A549 (cell line): ENCODE measurements around the gene INSYN1. TPM values are rescaled to one million over a fixed set of nuclear protein-coding genes. Genes with fewer than 3 reads are reported as not detected.

Source experiments
- ATAC-seq, 2 experiments: fragments of 200-7000 bp in 1 of 2; fragments of >200 bp in 1 of 2; cut with Nextera tagmentation in 1 of 2; cut with Tn5 transposase in 1 of 2; 3 replicates each; pipeline versions ENCODE4 v1.8.0 to v1.9.1; 2018 to 2020; ENCODE audit warnings: mild to moderate bottlenecking in 1 of 2, moderate library complexity in 1 of 2
- CTCF ChIA-PET: fragments of 300-600 bp; sonication (Branson Sonifier 250); formaldehyde crosslinking; extraction: SDS; loops from one replicate; lab custom pipeline; 2021; ENCODE audit warnings: antibody characterized with exemption, inconsistent platforms; lab: Yijun Ruan, JAX
- POLR2A ChIA-PET: fragments of 350-600 bp; formaldehyde crosslinking; extraction: SDS; loops from one replicate; lab custom pipeline; 2021; ENCODE audit warnings: antibody characterized with exemption, inconsistent platforms; lab: Yijun Ruan, JAX
- DNase-seq, 2 experiments: peaks; one replicate each; pipeline versions ENCODE4 v3.0.0 to v3.0.0-alpha.2; 2011 to 2016; ENCODE audit warnings: low read depth in 1 of 2, low spot score in 1 of 2
- FAIRE-seq: peaks from 2 replicates; lab custom pipeline; 2011; peaks lifted over from hg19 to GRCh38; lab: Jason Lieb, UNC
- H3K27ac ChIP-seq, 2 experiments: fragments of >200 bp; sonication (Bioruptor Twin); formaldehyde crosslinking; 3 replicates each; pipeline ENCODE4 v1.5.1; 2016 to 2017
- H3K4me1 ChIP-seq: fragments of >200 bp; sonication (Bioruptor Twin); formaldehyde crosslinking; 3 replicates; pipeline ENCODE4 v1.6.1; 2016
- H3K4me2 ChIP-seq: fragments of >200 bp; sonication (Bioruptor Twin); formaldehyde crosslinking; 3 replicates; pipeline ENCODE4 v1.6.1; 2016
- H3K4me3 ChIP-seq: fragments of >200 bp; sonication (Bioruptor Twin); formaldehyde crosslinking; 3 replicates; pipeline ENCODE4 v1.5.1; 2016
- H3K9me3 ChIP-seq: fragments of >200 bp; sonication (Bioruptor Twin); formaldehyde crosslinking; 3 replicates; pipeline ENCODE4 v1.6.1; 2016
- CBX2 ChIP-seq: fragments of 200-600 bp; sonication (generic); IDR thresholded peaks from 2 replicates; pipeline ENCODE4 v1.6.1; 2016; ENCODE audit warnings: low read depth, mild to moderate bottlenecking, borderline replicate concordance
- ESRRA ChIP-seq: fragments of 150-350 bp; IDR thresholded peaks from 2 replicates; pipeline ENCODE4 v1.6.1; 2014; ENCODE audit warnings: mild to moderate bottlenecking, low read length, borderline replicate concordance
- FOSL2 ChIP-seq, 2 experiments: fragments of 450-650 bp in 1 of 2; fragments of >200 bp in 1 of 2; sonication (Bioruptor Twin) in 1 of 2; formaldehyde crosslinking; IDR thresholded peaks; 2 replicates each; pipeline versions ENCODE4 v1.5.0 to v1.6.1; 2016 to 2020; ENCODE audit warnings: mild to moderate bottlenecking in 1 of 2, moderate library complexity in 1 of 2
- HOXB5 ChIP-seq: fragments of 250-450 bp; sonication (Bioruptor Pico); IDR thresholded peaks from 2 replicates; pipeline ENCODE4 v1.5.0; 2020; ENCODE audit warnings: mild to moderate bottlenecking, moderate library complexity
- JUNB ChIP-seq: fragments of >200 bp; sonication (Bioruptor Twin); formaldehyde crosslinking; IDR thresholded peaks from 2 replicates; pipeline ENCODE4 v1.6.1; 2016
- NFE2L2 ChIP-seq: fragments of 150-350 bp; conservative IDR thresholded peaks from 2 replicates; pipeline ENCODE4 v1.6.1; 2014; ENCODE audit warnings: low read length
- NPAS2 ChIP-seq: fragments of 250-450 bp; sonication (Bioruptor Pico); IDR thresholded peaks from 2 replicates; pipeline ENCODE4 v1.8.0; 2022; ENCODE audit warnings: mild to moderate bottlenecking, moderate library complexity, borderline replicate concordance
- RAD21 ChIP-seq, 2 experiments: fragments of >200 bp in 1 of 2; sonication (Bioruptor Twin) in 1 of 2; formaldehyde crosslinking in 1 of 2; IDR thresholded peaks in 1 of 2; conservative IDR thresholded peaks in 1 of 2; 2 replicates in 1 of 2; 3 replicates in 1 of 2; pipeline ENCODE4 v1.6.1; 2012 to 2018; ENCODE audit warnings: inconsistent platforms in 1 of 2
- RARB ChIP-seq: fragments of 250-450 bp; sonication (Bioruptor Pico); IDR thresholded peaks from 2 replicates; pipeline ENCODE4 v1.8.0; 2021; ENCODE audit warnings: mild to moderate bottlenecking, moderate library complexity
- RCOR1 ChIP-seq: fragments of 150-350 bp; IDR thresholded peaks from 2 replicates; pipeline ENCODE4 v1.6.1; 2014; ENCODE audit warnings: antibody characterized with exemption, low read length, low read depth
- SMC3 ChIP-seq: fragments of >200 bp; sonication (Bioruptor Twin); formaldehyde crosslinking; IDR thresholded peaks from 3 replicates; pipeline ENCODE4 v1.6.1; 2018; ENCODE audit warnings: inconsistent platforms
- TP53 ChIP-seq: fragments of 250-450 bp; sonication (Bioruptor Pico); IDR thresholded peaks from 2 replicates; pipeline ENCODE4 v1.5.0; 2021; ENCODE audit warnings: mild to moderate bottlenecking, moderate library complexity
- ZNF302 ChIP-seq: fragments of 250-450 bp; sonication (Bioruptor Pico); IDR thresholded peaks from 2 replicates; pipeline ENCODE4 v1.9.0; 2021; ENCODE audit warnings: inconsistent platforms, mild to moderate bottlenecking, moderate library complexity
- WGBS: methylation state at CpG from one replicate; pipeline ENCODE4 v1.1.6; 2017; ENCODE audit errors: missing lambda C conversion rate; 5-methylcytosine and 5-hydroxymethylcytosine counted together
- polyA plus RNA-seq, 4 experiments: library from polyadenylated mRNA; depleted of rRNA in 3 of 4; stranded (reverse); fragments of >200 nt; fragmentation: RNase III in 1 of 4; extraction: RNeasy Plus Mini Kit Qiagen cat#74134 plus additional on column Dnase treatment in 1 of 4; gene quantifications; 2 replicates in 3 of 4; 3 replicates in 1 of 4; pipeline ENCODE4 v1.2.3, GENCODE V29; 2011 to 2017
- TF ChIP-seq, protein P1 (sequence below): fragments of 250-450 bp; sonication (Bioruptor Pico); IDR thresholded peaks from 2 replicates; pipeline ENCODE4 v1.5.0; 2021; ENCODE audit warnings: mild to moderate bottlenecking, moderate library complexity, borderline replicate concordance
- TF ChIP-seq, protein P2 (sequence below): fragments of 250-450 bp; sonication (Bioruptor Pico); IDR thresholded peaks from 2 replicates; pipeline ENCODE4 v1.5.0; 2020; ENCODE audit warnings: low read depth, mild to moderate bottlenecking, moderate library complexity
- TF ChIP-seq, protein P3 (sequence below): fragments of 200-600 bp; sonication (generic); IDR thresholded peaks from 2 replicates; pipeline ENCODE4 v1.6.1; 2016; ENCODE audit warnings: antibody characterized with exemption, mild to moderate bottlenecking, moderate library complexity
- TF ChIP-seq, protein P4 (sequence below): IDR thresholded peaks from 2 replicates; pipeline ENCODE4 v1.6.1; 2012
- TF ChIP-seq, protein P5 (sequence below): IDR thresholded peaks from 2 replicates; pipeline ENCODE4 v1.6.1; 2012; ENCODE audit warnings: low read depth, borderline replicate concordance

Gene INSYN1
- polyA plus RNA-seq, 2 of the 4 experiments (the other 2 are of a cell fraction): 0.54 to 1.9 TPM

DNA sequence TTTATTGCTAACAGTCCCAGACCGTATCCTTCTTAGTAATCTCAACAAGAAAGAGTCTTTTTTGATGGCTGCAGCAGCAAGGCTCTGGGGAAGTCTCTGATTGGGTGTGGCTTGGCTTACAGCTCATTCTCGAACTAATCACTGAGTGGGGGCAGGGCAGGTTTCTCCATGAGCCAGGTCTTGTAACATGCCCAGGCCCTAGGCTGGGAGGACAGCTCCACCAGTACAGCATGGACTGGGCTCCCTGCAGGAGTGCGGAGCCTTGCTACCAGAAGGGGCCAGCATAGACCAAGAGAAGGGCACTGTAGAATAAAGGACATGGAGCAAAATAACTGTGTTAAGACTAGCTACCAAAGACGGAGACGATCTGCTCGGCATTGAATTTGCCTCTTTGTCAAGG, 61.8 kb downstream of the INSYN1 start (continued):
- TF ChIP-seq, protein P1, sequence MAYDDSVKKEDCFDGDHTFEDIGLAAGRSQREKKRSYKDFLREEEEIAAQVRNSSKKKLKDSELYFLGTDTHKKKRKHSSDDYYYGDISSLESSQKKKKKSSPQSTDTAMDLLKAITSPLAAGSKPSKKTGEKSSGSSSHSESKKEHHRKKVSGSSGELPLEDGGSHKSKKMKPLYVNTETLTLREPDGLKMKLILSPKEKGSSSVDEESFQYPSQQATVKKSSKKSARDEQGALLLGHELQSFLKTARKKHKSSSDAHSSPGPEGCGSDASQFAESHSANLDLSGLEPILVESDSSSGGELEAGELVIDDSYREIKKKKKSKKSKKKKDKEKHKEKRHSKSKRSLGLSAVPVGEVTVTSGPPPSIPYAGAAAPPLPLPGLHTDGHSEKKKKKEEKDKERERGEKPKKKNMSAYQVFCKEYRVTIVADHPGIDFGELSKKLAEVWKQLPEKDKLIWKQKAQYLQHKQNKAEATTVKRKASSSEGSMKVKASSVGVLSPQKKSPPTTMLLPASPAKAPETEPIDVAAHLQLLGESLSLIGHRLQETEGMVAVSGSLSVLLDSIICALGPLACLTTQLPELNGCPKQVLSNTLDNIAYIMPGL (CRISPR knock-in tag): no peak
- TF ChIP-seq, protein P2, sequence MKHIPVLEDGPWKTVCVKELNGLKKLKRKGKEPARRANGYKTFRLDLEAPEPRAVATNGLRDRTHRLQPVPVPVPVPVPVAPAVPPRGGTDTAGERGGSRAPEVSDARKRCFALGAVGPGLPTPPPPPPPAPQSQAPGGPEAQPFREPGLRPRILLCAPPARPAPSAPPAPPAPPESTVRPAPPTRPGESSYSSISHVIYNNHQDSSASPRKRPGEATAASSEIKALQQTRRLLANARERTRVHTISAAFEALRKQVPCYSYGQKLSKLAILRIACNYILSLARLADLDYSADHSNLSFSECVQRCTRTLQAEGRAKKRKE: no peak
- TF ChIP-seq ZNF302 (CRISPR knock-in tag): no peak

DNA sequence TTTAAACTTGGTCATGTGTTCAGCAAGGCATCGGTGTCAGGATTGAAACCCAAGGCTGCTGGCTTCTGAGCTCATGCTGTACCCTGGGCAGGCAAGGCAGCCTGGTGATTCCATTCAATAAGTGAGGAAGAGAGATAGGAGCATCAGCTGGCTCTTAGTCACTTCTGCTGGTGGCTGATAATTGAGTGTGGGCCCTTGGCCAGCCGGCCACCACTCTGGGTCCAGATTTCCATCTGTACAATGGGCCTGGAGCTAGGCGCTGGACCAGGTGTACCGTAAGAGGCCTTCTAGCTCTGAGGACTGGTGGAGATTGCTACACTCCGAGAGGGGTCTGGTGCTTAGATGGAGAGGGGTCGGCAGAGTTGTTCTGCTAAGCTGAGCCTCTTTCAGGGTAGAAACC, 64.7 kb downstream of the INSYN1 start:
- no peaks in the 10 kb centered on the region for H3K9me3 ChIP-seq
- WGBS: 89% methylated on average over 5 of the region's 6 CpGs
- no peak for TF ChIP-seq ESRRA
- TF ChIP-seq JUNB: no peak
- TF ChIP-seq FOSL2 (IDR thresholded peaks at IDR 0.05): no peak
- no peak for TF ChIP-seq FOSL2 (CRISPR knock-in tag; IDR thresholded peaks at IDR 0.05)
- TF ChIP-seq NFE2L2: no peak
- TF ChIP-seq, protein P3, sequence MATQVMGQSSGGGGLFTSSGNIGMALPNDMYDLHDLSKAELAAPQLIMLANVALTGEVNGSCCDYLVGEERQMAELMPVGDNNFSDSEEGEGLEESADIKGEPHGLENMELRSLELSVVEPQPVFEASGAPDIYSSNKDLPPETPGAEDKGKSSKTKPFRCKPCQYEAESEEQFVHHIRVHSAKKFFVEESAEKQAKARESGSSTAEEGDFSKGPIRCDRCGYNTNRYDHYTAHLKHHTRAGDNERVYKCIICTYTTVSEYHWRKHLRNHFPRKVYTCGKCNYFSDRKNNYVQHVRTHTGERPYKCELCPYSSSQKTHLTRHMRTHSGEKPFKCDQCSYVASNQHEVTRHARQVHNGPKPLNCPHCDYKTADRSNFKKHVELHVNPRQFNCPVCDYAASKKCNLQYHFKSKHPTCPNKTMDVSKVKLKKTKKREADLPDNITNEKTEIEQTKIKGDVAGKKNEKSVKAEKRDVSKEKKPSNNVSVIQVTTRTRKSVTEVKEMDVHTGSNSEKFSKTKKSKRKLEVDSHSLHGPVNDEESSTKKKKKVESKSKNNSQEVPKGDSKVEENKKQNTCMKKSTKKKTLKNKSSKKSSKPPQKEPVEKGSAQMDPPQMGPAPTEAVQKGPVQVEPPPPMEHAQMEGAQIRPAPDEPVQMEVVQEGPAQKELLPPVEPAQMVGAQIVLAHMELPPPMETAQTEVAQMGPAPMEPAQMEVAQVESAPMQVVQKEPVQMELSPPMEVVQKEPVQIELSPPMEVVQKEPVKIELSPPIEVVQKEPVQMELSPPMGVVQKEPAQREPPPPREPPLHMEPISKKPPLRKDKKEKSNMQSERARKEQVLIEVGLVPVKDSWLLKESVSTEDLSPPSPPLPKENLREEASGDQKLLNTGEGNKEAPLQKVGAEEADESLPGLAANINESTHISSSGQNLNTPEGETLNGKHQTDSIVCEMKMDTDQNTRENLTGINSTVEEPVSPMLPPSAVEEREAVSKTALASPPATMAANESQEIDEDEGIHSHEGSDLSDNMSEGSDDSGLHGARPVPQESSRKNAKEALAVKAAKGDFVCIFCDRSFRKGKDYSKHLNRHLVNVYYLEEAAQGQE: no peak
- no peak for TF ChIP-seq RAD21 (conservative IDR thresholded peaks at IDR 0.05 in 1 of 2, IDR thresholded peaks at IDR 0.05 in 1 of 2)
- no peak for TF ChIP-seq CBX2
- TF ChIP-seq SMC3: no peak
- no peak for TF ChIP-seq HOXB5 (CRISPR knock-in tag)
- TF ChIP-seq, protein P4, sequence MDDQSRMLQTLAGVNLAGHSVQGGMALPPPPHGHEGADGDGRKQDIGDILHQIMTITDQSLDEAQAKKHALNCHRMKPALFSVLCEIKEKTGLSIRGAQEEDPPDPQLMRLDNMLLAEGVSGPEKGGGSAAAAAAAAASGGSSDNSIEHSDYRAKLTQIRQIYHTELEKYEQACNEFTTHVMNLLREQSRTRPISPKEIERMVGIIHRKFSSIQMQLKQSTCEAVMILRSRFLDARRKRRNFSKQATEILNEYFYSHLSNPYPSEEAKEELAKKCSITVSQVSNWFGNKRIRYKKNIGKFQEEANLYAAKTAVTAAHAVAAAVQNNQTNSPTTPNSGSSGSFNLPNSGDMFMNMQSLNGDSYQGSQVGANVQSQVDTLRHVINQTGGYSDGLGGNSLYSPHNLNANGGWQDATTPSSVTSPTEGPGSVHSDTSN: no peak
- no peak for TF ChIP-seq RARB (CRISPR knock-in tag)
- TF ChIP-seq, protein P2: no peak
- TF ChIP-seq NPAS2 (CRISPR knock-in tag): no peak
- no peak for TF ChIP-seq ZNF302 (CRISPR knock-in tag)
- TF ChIP-seq, protein P5, sequence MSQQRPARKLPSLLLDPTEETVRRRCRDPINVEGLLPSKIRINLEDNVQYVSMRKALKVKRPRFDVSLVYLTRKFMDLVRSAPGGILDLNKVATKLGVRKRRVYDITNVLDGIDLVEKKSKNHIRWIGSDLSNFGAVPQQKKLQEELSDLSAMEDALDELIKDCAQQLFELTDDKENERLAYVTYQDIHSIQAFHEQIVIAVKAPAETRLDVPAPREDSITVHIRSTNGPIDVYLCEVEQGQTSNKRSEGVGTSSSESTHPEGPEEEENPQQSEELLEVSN: no peak
- no peak for TF ChIP-seq TP53 (CRISPR knock-in tag)
- no peak for TF ChIP-seq RCOR1
- FAIRE-seq (no peak), ATAC-seq (no peak), DNase-seq (no peak)
- no peak overlapping the region for H3K4me3 ChIP-seq
- H3K27ac ChIP-seq: no peak overlapping the region
- H3K4me1 ChIP-seq: peaks cover 34% of the 10 kb centered on the region
- ChIA-PET POLR2A (no interaction called here), CTCF (interaction anchor here (0.6 to 7.2 kb wide), 5 partner anchors 10 to 315 kb away, joined by 3 to 84 read pairs (median 12); no protein-coding TSS in a partner anchor)
- H3K4me2 ChIP-seq: no peak overlapping the region
